ENCODE results near the gene HSPB1.
"Not testable (repeated sequence)": the region's sequence is repeated elsewhere in the genome, so short reads cannot be mapped to it uniquely, and the experiment has no call there.

The HSPB1 gene

GRCh38 chr7:76326646-76327233 is 24.3 kb downstream of the HSPB1 start:
- Histone ChIP-seq H3K36me3 (replicated peaks) (peaks cover 57% of the 10 kb centered on the region), H3K4me1 (no peaks in the 10 kb centered on the region)
- in situ Hi-C loops (cut with MboI; ENCODE audit: low sequenced_read_pairs) = no loop called here

GRCh38 chr7:76327610-76328009 is 25.1 kb downstream of the HSPB1 start:
- Histone ChIP-seq H3K9me3 (no peaks in the 10 kb centered on the region), H3K4me1 (no peaks in the 10 kb centered on the region), H3K4me3 (no peak overlapping the region), H3K36me3 (replicated peaks) (peaks cover 60% of the 10 kb centered on the region), H3K27me3 (ENCODE audit: low read depth) (no peaks in the 10 kb centered on the region)
- no peak for DNase-seq (ENCODE audit: low spot score in 2 of 2)
- in situ Hi-C loops (cut with MboI; ENCODE audit: low sequenced_read_pairs) = no loop called here

More at GRCh38 chr7:76326646-76327233, 24.3 kb downstream of the HSPB1 start:
- H3K9me3 ChIP-seq = no peaks in the 10 kb centered on the region
- H3K4me3 ChIP-seq = no peak overlapping the region
- H3K27me3 ChIP-seq (ENCODE audit: low read depth) = no peaks in the 10 kb centered on the region
- DNase-seq (ENCODE audit: low spot score in 2 of 2) = no peak

GRCh38 chr7:76328389-76328788 is 25.9 kb downstream of the HSPB1 start:
- Histone ChIP-seq H3K9me3 (no peaks in the 10 kb centered on the region), H3K36me3 (replicated peaks) (peaks cover 62% of the 10 kb centered on the region), H3K4me3 (no peak overlapping the region), H3K27me3 (ENCODE audit: low read depth) (no peaks in the 10 kb centered on the region), H3K4me1 (no peaks in the 10 kb centered on the region)
- DNase-seq (ENCODE audit: low spot score in 2 of 2) = no peak
- in situ Hi-C loops (cut with MboI; ENCODE audit: low sequenced_read_pairs) = no loop called here

DNA sequence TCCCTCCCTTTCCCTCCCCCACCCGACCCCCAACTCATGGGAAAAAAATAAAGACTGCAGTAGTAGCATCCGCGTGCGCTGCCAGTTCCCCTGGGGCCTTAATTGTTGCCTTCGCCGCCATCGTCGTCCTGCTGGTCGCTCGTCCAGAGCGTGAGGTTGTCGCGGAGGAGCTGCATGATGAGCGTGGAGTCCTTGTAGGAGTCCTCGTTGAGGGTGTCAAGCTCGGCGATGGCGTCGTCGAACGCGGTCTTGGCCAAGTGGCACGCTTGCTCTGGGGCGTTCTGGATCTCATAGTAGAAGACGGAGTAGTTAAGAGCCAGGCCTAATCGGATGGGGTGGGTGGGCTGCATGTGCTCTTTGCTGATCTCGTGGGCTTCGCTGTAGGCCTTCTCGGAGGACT is 27.0 kb downstream of the HSPB1 start:
- Histone ChIP-seq H3K9me3 (no peaks in the 10 kb centered on the region), H3K36me3 (replicated peaks) (peaks cover 69% of the 10 kb centered on the region), H3K27me3 (ENCODE audit: low read depth) (no peaks in the 10 kb centered on the region), H3K4me1 (no peaks in the 10 kb centered on the region), H3K4me3 (no peak overlapping the region)
- in situ Hi-C loops (cut with MboI; ENCODE audit: low sequenced_read_pairs) = no loop called here
- no peak for DNase-seq (ENCODE audit: low spot score in 2 of 2)

GRCh38 chr7:76330261-76330660 is 27.8 kb downstream of the HSPB1 start:
- no peaks in the 10 kb centered on the region for H3K9me3 ChIP-seq
- H3K4me1 ChIP-seq = no peaks in the 10 kb centered on the region
- H3K36me3 ChIP-seq (replicated peaks) = peaks cover 69% of the 10 kb centered on the region
- DNase-seq (ENCODE audit: low spot score in 2 of 2) = no peak
- no peak overlapping the region for H3K4me3 ChIP-seq
- H3K27me3 ChIP-seq (ENCODE audit: low read depth) = no peaks in the 10 kb centered on the region
- in situ Hi-C loops (cut with MboI; ENCODE audit: low sequenced_read_pairs) = no loop called here

GRCh38 chr7:76330673-76331072 is 28.2 kb downstream of the HSPB1 start:
- no peaks in the 10 kb centered on the region for H3K9me3 ChIP-seq
- in situ Hi-C loops (cut with MboI; ENCODE audit: low sequenced_read_pairs) = no loop called here
- no peaks in the 10 kb centered on the region for H3K27me3 ChIP-seq (ENCODE audit: low read depth)
- no peaks in the 10 kb centered on the region for H3K4me1 ChIP-seq
- H3K36me3 ChIP-seq (replicated peaks) = peaks cover 69% of the 10 kb centered on the region
- no peak for DNase-seq (ENCODE audit: low spot score in 2 of 2)
- H3K4me3 ChIP-seq = no peak overlapping the region

GRCh38 chr7:76332078-76332477 is 29.6 kb downstream of the HSPB1 start:
- in situ Hi-C loops (cut with MboI; ENCODE audit: low sequenced_read_pairs) = no loop called here
- Histone ChIP-seq H3K4me3 (no peak overlapping the region), H3K27me3 (ENCODE audit: low read depth) (no peaks in the 10 kb centered on the region), H3K4me1 (no peaks in the 10 kb centered on the region), H3K9me3 (no peaks in the 10 kb centered on the region), H3K36me3 (replicated peaks) (peaks cover 65% of the 10 kb centered on the region)
- DNase-seq (ENCODE audit: low spot score in 2 of 2) = no peak

GRCh38 chr7:76333511-76334101 is 31.1 kb downstream of the HSPB1 start:
- in situ Hi-C loops (cut with MboI; ENCODE audit: low sequenced_read_pairs) = no loop called here
- no peak overlapping the region for H3K4me3 ChIP-seq
- no peaks in the 10 kb centered on the region for H3K4me1 ChIP-seq
- DNase-seq (ENCODE audit: low spot score in 2 of 2) = no peak
- no peaks in the 10 kb centered on the region for H3K27me3 ChIP-seq (ENCODE audit: low read depth)
- H3K9me3 ChIP-seq = no peaks in the 10 kb centered on the region
- H3K36me3 ChIP-seq (replicated peaks) = peaks cover 58% of the 10 kb centered on the region

GRCh38 chr7:76334320-76334967 is 32.0 kb downstream of the HSPB1 start:
- peaks cover 54% of the 10 kb centered on the region for H3K36me3 ChIP-seq (replicated peaks)
- in situ Hi-C loops (cut with MboI; ENCODE audit: low sequenced_read_pairs) = no loop called here

DNA sequence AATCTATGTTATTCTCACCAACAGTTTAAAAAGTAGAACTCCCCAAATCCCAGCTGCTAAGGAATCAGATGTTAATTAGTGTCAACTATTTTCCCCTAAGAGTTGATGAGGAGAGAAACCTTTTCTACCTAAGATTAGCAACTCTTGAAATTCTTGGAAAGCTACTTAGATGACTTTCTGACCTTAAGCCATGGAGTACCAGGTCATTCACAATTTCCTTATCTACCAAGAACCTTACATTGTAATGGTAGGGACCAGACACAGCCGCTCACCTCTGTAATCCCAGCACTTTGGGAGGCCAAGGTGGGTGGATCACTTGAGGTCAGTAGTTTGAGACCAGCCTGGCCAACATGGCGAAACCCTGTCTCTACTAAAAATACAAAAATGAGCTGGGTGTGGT is 32.9 kb downstream of the HSPB1 start:
- H3K4me1 ChIP-seq; H3K27me3 ChIP-seq (ENCODE audit: low read depth); H3K9me3 ChIP-seq; in situ Hi-C loops (cut with MboI; ENCODE audit: low sequenced_read_pairs); DNase-seq (ENCODE audit: low spot score in 2 of 2); H3K4me3 ChIP-seq: not testable (repeated sequence)
- H3K36me3 ChIP-seq (replicated peaks) = peaks cover 50% of the 10 kb centered on the region

More at GRCh38 chr7:76334320-76334967, 32.0 kb downstream of the HSPB1 start:
- no peaks in the 10 kb centered on the region for H3K27me3 ChIP-seq (ENCODE audit: low read depth)
- H3K4me3 ChIP-seq = no peak overlapping the region
- no peaks in the 10 kb centered on the region for H3K9me3 ChIP-seq
- no peaks in the 10 kb centered on the region for H3K4me1 ChIP-seq
- DNase-seq (ENCODE audit: low spot score in 2 of 2) = no peak

DNA sequence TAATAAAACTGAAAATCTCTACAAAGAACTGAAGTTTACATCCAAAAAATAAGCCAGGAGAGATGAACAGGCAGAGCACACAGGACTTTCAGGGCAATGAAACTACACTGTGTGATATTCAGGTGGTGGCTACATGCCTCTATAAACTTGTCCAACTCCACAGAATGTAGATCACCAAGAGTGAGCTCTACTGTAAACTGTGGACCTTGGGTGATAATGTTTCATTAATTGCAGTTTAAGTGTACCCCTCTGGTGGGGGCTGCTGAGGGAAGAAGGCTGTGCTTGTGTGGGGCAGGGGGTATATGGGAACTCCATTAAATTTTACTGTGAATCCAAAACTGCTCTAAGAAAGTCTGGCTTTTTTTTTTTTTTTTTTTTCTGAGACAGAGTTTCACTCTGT is 33.6 kb downstream of the HSPB1 start:
- H3K27me3 ChIP-seq (ENCODE audit: low read depth) = no peaks in the 10 kb centered on the region
- peaks cover 44% of the 10 kb centered on the region for H3K36me3 ChIP-seq (replicated peaks)
- in situ Hi-C loops (cut with MboI; ENCODE audit: low sequenced_read_pairs) = no loop called here
- H3K4me3 ChIP-seq = no peak overlapping the region
- DNase-seq (ENCODE audit: low spot score in 2 of 2) = no peak
- H3K9me3 ChIP-seq = no peaks in the 10 kb centered on the region
- H3K4me1 ChIP-seq = no peaks in the 10 kb centered on the region

DNA sequence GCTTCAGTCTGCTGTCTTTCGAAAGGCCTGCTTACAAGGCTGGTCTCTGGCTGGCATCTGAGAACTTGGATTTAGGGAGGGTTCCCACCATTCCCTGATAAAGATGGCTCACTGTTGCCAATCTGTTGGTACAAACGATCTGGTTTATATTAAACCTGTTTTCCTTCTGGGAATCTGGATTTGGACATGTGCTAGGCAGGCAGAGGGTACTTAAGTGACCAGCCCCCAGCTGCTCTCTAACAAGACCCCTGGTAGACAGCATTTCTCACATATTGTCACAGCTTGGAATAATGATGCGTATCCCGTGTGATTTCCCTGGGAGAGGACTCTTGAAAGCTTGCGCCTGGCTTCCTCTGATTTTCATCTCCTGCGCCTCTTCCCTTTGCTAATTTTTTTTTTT is 34.7 kb downstream of the HSPB1 start:
- Histone ChIP-seq H3K9me3 (no peaks in the 10 kb centered on the region), H3K4me1 (no peaks in the 10 kb centered on the region; the same call in 1 of the 2 replicates), H3K36me3 (replicated peaks) (peaks cover 52% of the 10 kb centered on the region), H3K27me3 (ENCODE audit: low read depth) (no peaks in the 10 kb centered on the region), H3K4me3 (no peak overlapping the region)
- in situ Hi-C loops (cut with MboI; ENCODE audit: low sequenced_read_pairs) = no loop called here
- DNase-seq (ENCODE audit: low spot score in 2 of 2) = no peak

DNA sequence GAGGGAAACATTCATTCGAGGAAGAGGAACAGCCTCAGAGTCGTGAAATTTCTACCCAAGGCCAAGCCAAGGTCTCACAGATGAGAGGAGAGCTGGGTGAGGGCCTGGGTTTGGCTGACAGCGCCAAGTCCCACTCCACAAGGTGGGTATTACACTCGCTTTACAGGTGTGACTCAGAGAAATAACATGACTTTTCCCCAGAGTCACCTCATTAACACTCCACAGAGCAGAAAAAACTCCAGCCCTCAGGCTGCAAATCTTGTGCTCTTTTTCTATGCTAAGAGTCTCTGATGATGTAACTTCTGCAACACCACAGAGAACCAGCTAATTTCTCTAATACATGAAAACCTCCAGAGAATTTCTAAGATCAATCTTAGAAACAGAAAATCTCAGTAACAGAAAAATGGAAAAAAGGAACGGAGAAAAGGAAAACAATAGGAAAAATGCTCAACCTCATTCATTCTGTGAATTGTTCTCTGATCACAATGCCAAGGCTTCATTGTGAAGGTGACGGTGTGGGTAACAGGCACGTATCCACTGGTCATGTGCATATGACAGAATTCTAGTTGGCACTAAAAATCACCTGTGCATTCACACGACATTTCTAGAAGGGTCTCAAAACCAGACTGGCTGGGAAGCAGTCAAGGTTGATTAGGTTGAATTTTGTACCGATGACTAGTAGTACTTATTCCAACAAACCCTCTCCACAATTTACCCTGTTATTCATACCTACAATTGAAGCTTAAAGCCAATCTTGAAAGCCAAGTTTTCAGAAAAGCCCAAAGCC is 36.0 kb downstream of the HSPB1 start:
- Histone ChIP-seq H3K4me1 (no peaks in the 10 kb centered on the region; the same call in 1 of the 2 replicates), H3K27me3 (ENCODE audit: low read depth) (no peaks in the 10 kb centered on the region), H3K9me3 (no peaks in the 10 kb centered on the region), H3K36me3 (replicated peaks) (peaks cover 59% of the 10 kb centered on the region), H3K4me3 (no peak overlapping the region)
- in situ Hi-C loops (cut with MboI; ENCODE audit: low sequenced_read_pairs) = no loop called here
- no peak for DNase-seq (ENCODE audit: low spot score in 2 of 2)

DNA sequence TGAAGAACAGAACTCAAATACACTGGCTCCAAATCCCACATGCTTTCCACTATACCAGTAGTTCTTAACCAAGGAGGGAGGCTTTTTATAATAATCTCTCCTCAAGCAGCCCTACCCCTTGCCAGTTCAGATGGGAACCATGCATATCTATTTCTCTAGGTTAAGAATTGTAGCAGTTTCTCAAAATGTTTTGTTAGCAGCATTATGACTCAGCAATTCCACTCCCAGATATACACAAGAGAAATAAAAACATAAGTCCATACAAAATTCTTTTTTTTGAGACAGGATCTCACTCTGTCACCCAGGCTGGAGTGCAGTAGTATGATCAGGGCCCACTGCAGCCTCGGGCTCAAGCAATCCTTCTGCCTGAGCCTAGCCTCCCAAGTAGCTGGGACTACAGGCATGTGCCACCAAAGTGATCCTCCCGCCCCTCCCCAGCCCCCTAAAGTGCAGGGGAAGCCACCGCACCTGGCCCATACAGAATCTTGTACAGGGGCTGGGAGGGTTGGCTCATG is 38.2 kb downstream of the HSPB1 start:
- no peak overlapping the region for H3K4me3 ChIP-seq
- no peak for DNase-seq (ENCODE audit: low spot score in 2 of 2)
- in situ Hi-C loops (cut with MboI; ENCODE audit: low sequenced_read_pairs) = no loop called here
- no peaks in the 10 kb centered on the region for H3K9me3 ChIP-seq
- no peaks in the 10 kb centered on the region for H3K27me3 ChIP-seq (ENCODE audit: low read depth)
- peaks cover 65% of the 10 kb centered on the region for H3K36me3 ChIP-seq (replicated peaks)
- H3K4me1 ChIP-seq = no peaks in the 10 kb centered on the region; the same call in 1 of the 2 replicates

Data from HAP-1 (cell line).